K562 (cell line): ENCODE data around the gene WFDC1.

Experiments used
- EZH2 ChIP-seq: IDR thresholded peaks from 2 replicates; pipeline ENCODE4 v1.6.1; 2012; ENCODE audit warnings: low read depth, mild to moderate bottlenecking, inconsistent platforms, low read length, borderline replicate concordance
- POLR2AphosphoS5 ChIP-seq: IDR thresholded peaks from 2 replicates; pipeline ENCODE4 v1.6.1; 2011; ENCODE audit warnings: mild to moderate bottlenecking, low read depth, low read length, moderate library complexity; ENCODE audit not compliant: control insufficient read depth, insufficient read depth
- TF ChIP-seq, protein P1 (sequence below), 3 experiments: IDR thresholded peaks in 2 of 3; conservative IDR thresholded peaks in 1 of 3; 2 replicates each; pipeline ENCODE4 v1.5.1; 2011 to 2012; ENCODE audit warnings: low read length in 3 of 3, mild to moderate bottlenecking in 3 of 3, control low read depth in 2 of 3, improper control_type of control experiment in 1 of 3, inconsistent platforms in 1 of 3, low read depth in 1 of 3, mixed read lengths in 1 of 3, moderate library complexity in 1 of 3; ENCODE audit not compliant: insufficient read depth in 2 of 3
- TF ChIP-seq, protein P2 (sequence below): fragments of 200-800 bp; sonication (Bioruptor generic); IDR thresholded peaks from 2 replicates; pipeline ENCODE4 v1.6.1; 2016; ENCODE audit warnings: missing genetic modification characterization, missing compliant biosample characterization
- TF ChIP-seq, protein P3 (sequence below): fragments of 250-450 bp; sonication (Bioruptor Pico); IDR thresholded peaks from 2 replicates; pipeline ENCODE4 v1.5.0; 2020; ENCODE audit warnings: mild to moderate bottlenecking, borderline replicate concordance
- TF ChIP-seq, protein P4 (sequence below): fragments of 150-350 bp; conservative IDR thresholded peaks from 2 replicates; pipeline ENCODE4 v1.6.1; 2014; ENCODE audit warnings: low read length

DNA sequence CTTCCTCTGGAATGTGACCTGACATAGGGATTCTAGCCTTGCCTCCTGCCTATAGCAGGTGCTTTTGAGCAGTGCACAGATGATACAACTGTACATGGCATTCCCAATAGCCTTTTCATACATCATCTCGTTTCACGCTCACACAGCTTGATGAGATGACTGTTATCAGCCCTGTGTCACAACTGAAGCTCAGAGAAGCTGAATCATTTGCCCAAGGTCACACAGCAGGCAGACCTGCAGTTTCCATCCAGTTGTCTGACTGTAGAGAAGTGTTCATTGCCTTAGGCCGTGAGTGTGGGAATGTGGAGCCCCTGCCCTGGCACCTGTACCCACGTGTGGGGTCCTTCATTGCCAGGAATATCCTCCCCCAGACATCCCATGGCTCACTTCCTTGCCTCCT lies 20.1 kb downstream of the WFDC1 start:
- TF ChIP-seq, protein P1, sequence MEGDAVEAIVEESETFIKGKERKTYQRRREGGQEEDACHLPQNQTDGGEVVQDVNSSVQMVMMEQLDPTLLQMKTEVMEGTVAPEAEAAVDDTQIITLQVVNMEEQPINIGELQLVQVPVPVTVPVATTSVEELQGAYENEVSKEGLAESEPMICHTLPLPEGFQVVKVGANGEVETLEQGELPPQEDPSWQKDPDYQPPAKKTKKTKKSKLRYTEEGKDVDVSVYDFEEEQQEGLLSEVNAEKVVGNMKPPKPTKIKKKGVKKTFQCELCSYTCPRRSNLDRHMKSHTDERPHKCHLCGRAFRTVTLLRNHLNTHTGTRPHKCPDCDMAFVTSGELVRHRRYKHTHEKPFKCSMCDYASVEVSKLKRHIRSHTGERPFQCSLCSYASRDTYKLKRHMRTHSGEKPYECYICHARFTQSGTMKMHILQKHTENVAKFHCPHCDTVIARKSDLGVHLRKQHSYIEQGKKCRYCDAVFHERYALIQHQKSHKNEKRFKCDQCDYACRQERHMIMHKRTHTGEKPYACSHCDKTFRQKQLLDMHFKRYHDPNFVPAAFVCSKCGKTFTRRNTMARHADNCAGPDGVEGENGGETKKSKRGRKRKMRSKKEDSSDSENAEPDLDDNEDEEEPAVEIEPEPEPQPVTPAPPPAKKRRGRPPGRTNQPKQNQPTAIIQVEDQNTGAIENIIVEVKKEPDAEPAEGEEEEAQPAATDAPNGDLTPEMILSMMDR (IDR thresholded peaks at IDR 0.05 in 2 of 3, conservative IDR thresholded peaks at IDR 0.05 in 1 of 3; ENCODE audit: insufficient read depth in 2 of 3, low read depth in 1 of 3, low read length in 3 of 3) = no peak
- no peak for TF ChIP-seq EZH2
- TF ChIP-seq, protein P2, sequence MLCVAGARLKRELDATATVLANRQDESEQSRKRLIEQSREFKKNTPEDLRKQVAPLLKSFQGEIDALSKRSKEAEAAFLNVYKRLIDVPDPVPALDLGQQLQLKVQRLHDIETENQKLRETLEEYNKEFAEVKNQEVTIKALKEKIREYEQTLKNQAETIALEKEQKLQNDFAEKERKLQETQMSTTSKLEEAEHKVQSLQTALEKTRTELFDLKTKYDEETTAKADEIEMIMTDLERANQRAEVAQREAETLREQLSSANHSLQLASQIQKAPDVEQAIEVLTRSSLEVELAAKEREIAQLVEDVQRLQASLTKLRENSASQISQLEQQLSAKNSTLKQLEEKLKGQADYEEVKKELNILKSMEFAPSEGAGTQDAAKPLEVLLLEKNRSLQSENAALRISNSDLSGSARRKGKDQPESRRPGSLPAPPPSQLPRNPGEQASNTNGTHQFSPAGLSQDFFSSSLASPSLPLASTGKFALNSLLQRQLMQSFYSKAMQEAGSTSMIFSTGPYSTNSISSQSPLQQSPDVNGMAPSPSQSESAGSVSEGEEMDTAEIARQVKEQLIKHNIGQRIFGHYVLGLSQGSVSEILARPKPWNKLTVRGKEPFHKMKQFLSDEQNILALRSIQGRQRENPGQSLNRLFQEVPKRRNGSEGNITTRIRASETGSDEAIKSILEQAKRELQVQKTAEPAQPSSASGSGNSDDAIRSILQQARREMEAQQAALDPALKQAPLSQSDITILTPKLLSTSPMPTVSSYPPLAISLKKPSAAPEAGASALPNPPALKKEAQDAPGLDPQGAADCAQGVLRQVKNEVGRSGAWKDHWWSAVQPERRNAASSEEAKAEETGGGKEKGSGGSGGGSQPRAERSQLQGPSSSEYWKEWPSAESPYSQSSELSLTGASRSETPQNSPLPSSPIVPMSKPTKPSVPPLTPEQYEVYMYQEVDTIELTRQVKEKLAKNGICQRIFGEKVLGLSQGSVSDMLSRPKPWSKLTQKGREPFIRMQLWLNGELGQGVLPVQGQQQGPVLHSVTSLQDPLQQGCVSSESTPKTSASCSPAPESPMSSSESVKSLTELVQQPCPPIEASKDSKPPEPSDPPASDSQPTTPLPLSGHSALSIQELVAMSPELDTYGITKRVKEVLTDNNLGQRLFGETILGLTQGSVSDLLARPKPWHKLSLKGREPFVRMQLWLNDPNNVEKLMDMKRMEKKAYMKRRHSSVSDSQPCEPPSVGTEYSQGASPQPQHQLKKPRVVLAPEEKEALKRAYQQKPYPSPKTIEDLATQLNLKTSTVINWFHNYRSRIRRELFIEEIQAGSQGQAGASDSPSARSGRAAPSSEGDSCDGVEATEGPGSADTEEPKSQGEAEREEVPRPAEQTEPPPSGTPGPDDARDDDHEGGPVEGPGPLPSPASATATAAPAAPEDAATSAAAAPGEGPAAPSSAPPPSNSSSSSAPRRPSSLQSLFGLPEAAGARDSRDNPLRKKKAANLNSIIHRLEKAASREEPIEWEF (CRISPR knock-in tag) = no peak
- no peak for TF ChIP-seq POLR2AphosphoS5
- TF ChIP-seq, protein P3, sequence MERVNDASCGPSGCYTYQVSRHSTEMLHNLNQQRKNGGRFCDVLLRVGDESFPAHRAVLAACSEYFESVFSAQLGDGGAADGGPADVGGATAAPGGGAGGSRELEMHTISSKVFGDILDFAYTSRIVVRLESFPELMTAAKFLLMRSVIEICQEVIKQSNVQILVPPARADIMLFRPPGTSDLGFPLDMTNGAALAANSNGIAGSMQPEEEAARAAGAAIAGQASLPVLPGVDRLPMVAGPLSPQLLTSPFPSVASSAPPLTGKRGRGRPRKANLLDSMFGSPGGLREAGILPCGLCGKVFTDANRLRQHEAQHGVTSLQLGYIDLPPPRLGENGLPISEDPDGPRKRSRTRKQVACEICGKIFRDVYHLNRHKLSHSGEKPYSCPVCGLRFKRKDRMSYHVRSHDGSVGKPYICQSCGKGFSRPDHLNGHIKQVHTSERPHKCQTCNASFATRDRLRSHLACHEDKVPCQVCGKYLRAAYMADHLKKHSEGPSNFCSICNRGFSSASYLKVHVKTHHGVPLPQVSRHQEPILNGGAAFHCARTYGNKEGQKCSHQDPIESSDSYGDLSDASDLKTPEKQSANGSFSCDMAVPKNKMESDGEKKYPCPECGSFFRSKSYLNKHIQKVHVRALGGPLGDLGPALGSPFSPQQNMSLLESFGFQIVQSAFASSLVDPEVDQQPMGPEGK (CRISPR knock-in tag) = no peak
- TF ChIP-seq, protein P4, sequence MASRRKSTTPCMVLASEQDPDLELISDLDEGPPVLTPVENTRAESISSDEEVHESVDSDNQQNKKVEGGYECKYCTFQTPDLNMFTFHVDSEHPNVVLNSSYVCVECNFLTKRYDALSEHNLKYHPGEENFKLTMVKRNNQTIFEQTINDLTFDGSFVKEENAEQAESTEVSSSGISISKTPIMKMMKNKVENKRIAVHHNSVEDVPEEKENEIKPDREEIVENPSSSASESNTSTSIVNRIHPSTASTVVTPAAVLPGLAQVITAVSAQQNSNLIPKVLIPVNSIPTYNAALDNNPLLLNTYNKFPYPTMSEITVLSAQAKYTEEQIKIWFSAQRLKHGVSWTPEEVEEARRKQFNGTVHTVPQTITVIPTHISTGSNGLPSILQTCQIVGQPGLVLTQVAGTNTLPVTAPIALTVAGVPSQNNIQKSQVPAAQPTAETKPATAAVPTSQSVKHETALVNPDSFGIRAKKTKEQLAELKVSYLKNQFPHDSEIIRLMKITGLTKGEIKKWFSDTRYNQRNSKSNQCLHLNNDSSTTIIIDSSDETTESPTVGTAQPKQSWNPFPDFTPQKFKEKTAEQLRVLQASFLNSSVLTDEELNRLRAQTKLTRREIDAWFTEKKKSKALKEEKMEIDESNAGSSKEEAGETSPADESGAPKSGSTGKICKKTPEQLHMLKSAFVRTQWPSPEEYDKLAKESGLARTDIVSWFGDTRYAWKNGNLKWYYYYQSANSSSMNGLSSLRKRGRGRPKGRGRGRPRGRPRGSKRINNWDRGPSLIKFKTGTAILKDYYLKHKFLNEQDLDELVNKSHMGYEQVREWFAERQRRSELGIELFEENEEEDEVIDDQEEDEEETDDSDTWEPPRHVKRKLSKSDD = no peak
